Activated CD4-positive, alpha-beta memory T cell treated with anti-CD3 and anti-CD28 coated beads for 36 hours (primary cell): ENCODE results near the gene ZNF883. TPM values are rescaled to one million over a fixed set of nuclear protein-coding genes. Genes with fewer than 3 reads are reported as not detected.

ENCODE experiments used
- CTCF ChIA-PET: fragments of 350-600 bp; sonication (Branson Sonifier 250); formaldehyde crosslinking; loops from one replicate; lab custom pipeline; 2021; ENCODE audit warnings: antibody characterized with exemption, inconsistent platforms; lab: Charles Lee
- POLR2A ChIA-PET: fragments of 350-600 bp; sonication (Branson Sonifier 250); formaldehyde crosslinking; loops from one replicate; lab custom pipeline; 2021; ENCODE audit warnings: antibody characterized with exemption; lab: Charles Lee
- DNase-seq: peaks from one replicate; pipeline ENCODE4 v3.0.0-alpha.2; 2020
- H3K27ac Mint-ChIP-seq: one replicate; pipeline ENCODE4 v1.8.0; 2021; ENCODE audit warnings: mixed read lengths
- H3K27me3 Mint-ChIP-seq: one replicate; pipeline ENCODE4 v1.8.0; 2021; ENCODE audit warnings: mixed read lengths
- H3K36me3 Mint-ChIP-seq: one replicate; pipeline ENCODE4 v1.8.0; 2021; ENCODE audit warnings: mixed read lengths
- H3K4me1 Mint-ChIP-seq: one replicate; pipeline ENCODE4 v1.8.0; 2021; ENCODE audit warnings: low read depth, mixed read lengths
- H3K4me3 Mint-ChIP-seq: one replicate; pipeline ENCODE4 v1.8.0; 2021; ENCODE audit warnings: mild to moderate bottlenecking, mixed read lengths
- H3K9me3 Mint-ChIP-seq: one replicate; pipeline ENCODE4 v1.8.0; 2021; ENCODE audit warnings: mixed read lengths
- intact Hi-C: fragments of 100-400 bp; cut with micrococcal nuclease; formaldehyde crosslinking; loops from one replicate; pipeline ENCODE4 v1.15.1; 2023
- total RNA-seq, 2 experiments: library from RNA; stranded (reverse); gene quantifications; one replicate each; pipeline ENCODE4 v1.2.3, GENCODE V29; 2021

ZNF883 gene
- total RNA-seq, 2 experiments from 2014 or later, result 0.22 to 0.29 TPM

GRCh38 chr9:112913326-112913725 lies 98.7 kb downstream of the ZNF883 start:
- H3K27ac Mint-ChIP-seq, result no peak overlapping the region
- no peaks in the 10 kb centered on the region for H3K4me1 Mint-ChIP-seq
- H3K36me3 Mint-ChIP-seq, result no peaks in the 10 kb centered on the region
- DNase-seq, result no peak
- no peaks in the 10 kb centered on the region for H3K9me3 Mint-ChIP-seq
- CTCF ChIA-PET, result no interaction called here
- intact Hi-C loops, result no loop called here
- peaks cover 8% of the 10 kb centered on the region for H3K27me3 Mint-ChIP-seq
- no peak overlapping the region for H3K4me3 Mint-ChIP-seq
- POLR2A ChIA-PET, result no interaction called here

GRCh38 chr9:112912636-112913035 lies 99.4 kb downstream of the ZNF883 start:
- Mint-ChIP-seq H3K4me3 (no peak overlapping the region), H3K27me3 (peaks cover 4% of the 10 kb centered on the region), H3K9me3 (no peaks in the 10 kb centered on the region), H3K4me1 (no peaks in the 10 kb centered on the region), H3K27ac (no peak overlapping the region), H3K36me3 (no peaks in the 10 kb centered on the region)
- DNase-seq, result no peak
- intact Hi-C loops, result no loop called here
- ChIA-PET POLR2A (no interaction called here), CTCF (interaction anchor here (1.9 kb wide), 1 partner anchor 10 kb away, joined by 8 read pairs; no protein-coding TSS in a partner anchor)

- Mint-ChIP-seq H3K9me3 (no peaks in the 10 kb centered on the region), H3K36me3 (no peaks in the 10 kb centered on the region), H3K4me1 (no peaks in the 10 kb centered on the region), H3K4me3 (no peak overlapping the region), H3K27ac (no peak overlapping the region), H3K27me3 (peaks cover 4% of the 10 kb centered on the region)
- POLR2A ChIA-PET, result no interaction called here
- CTCF ChIA-PET, result interaction anchor here (1.9 kb wide), 1 partner anchor 9 kb away, joined by 8 read pairs; no protein-coding TSS in a partner anchor
- no peak for DNase-seq
- intact Hi-C loops, result no loop called here
Measured at GRCh38 chr9:112911736-112912135, 100.3 kb downstream of the ZNF883 start.

Other genes starting within 250 kb of the ZNF883 start
- not detected for gene SLC46A2, start 121.3 kb downstream of the ZNF883 start, total RNA-seq
- gene ZFP37, start 44.5 kb upstream of the ZNF883 start, total RNA-seq, result 1 to 10 TPM; 1.1 to 1.5 TPM
- gene SLC31A2, start 138.8 kb upstream of the ZNF883 start, total RNA-seq, result 1 to 10 TPM; 5.1 to 6.7 TPM
- gene FKBP15, start 209.1 kb upstream of the ZNF883 start, total RNA-seq, result 10 to 100 TPM; 25.8 to 27.7 TPM
- gene SLC31A1, start 209.4 kb upstream of the ZNF883 start, total RNA-seq, result 10 to 100 TPM; 12.1 to 12.5 TPM